Activated CD8-positive, alpha-beta memory T cell treated with anti-CD3 and anti-CD28 coated beads, Interleukin-2, amount 10 ng/mL, durations not matched to agents 7 days and 5 days (primary cell): Measurements from ENCODE around the gene IPPK. TPM values are rescaled to one million over a fixed set of nuclear protein-coding genes. Genes with fewer than 3 reads are reported as not detected.
"Not testable (repeated sequence)": the region's sequence is repeated elsewhere in the genome, so short reads cannot be mapped to it uniquely, and the experiment has no call there.

ENCODE experiments used
- ATAC-seq: fragments of 150-1000 bp; cut with Tn5 transposase; one replicate; pipeline ENCODE4 v1.10.0; 2021; ENCODE audit warnings: moderate library complexity
- CTCF ChIA-PET: fragments of 350-600 bp; sonication (Branson Sonifier 250); formaldehyde crosslinking; loops from one replicate; lab custom pipeline; 2021; ENCODE audit warnings: antibody characterized with exemption; lab: Charles Lee
- DNase-seq: peaks from one replicate; pipeline ENCODE4 v3.0.0-alpha.2; 2020
- H3K27ac Mint-ChIP-seq: one replicate; pipeline ENCODE4 v1.8.0; 2021; ENCODE audit warnings: mild to moderate bottlenecking, mixed read lengths
- H3K27me3 Mint-ChIP-seq: one replicate; pipeline ENCODE4 v1.8.0; 2021; ENCODE audit warnings: mixed read lengths
- H3K36me3 Mint-ChIP-seq: one replicate; pipeline ENCODE4 v1.8.0; 2021; ENCODE audit warnings: mild to moderate bottlenecking, mixed read lengths
- H3K4me1 Mint-ChIP-seq: one replicate; pipeline ENCODE4 v1.8.0; 2021; ENCODE audit warnings: mixed read lengths
- H3K4me3 Mint-ChIP-seq: one replicate; pipeline ENCODE4 v1.8.0; 2021; ENCODE audit warnings: mild to moderate bottlenecking, moderate library complexity, mixed read lengths
- H3K9me3 Mint-ChIP-seq: one replicate; pipeline ENCODE4 v1.8.0; 2022; ENCODE audit warnings: low read depth, mixed read lengths
- total RNA-seq, 2 experiments: library from RNA; stranded (reverse); gene quantifications; one replicate each; pipeline ENCODE4 v1.2.3, GENCODE V29; 2021

Gene IPPK
- total RNA-seq, 2 experiments from 2014 or later, result 11.4 to 15.1 TPM

GRCh38 chr9:92637886-92638620 is 31.9 kb downstream of the IPPK start:
- H3K27me3 Mint-ChIP-seq, result no peaks in the 10 kb centered on the region
- H3K4me1 Mint-ChIP-seq, result no peaks in the 10 kb centered on the region
- CTCF ChIA-PET, result interaction anchor here (1.0 kb wide), 1 partner anchor 498 kb away, joined by 7 read pairs; no protein-coding TSS in a partner anchor
- no peaks in the 10 kb centered on the region for H3K9me3 Mint-ChIP-seq
- no peak overlapping the region for H3K27ac Mint-ChIP-seq
- ATAC-seq (no peak), DNase-seq (peak; percentile 35)
- peaks cover 22% of the 10 kb centered on the region for H3K36me3 Mint-ChIP-seq
- H3K4me3 Mint-ChIP-seq, result no peak overlapping the region

GRCh38 chr9:92637326-92637725 is 32.6 kb downstream of the IPPK start:
- DNase-seq (peak; percentile 35), ATAC-seq (no peak)
- Mint-ChIP-seq H3K27ac (no peak overlapping the region), H3K27me3 (no peaks in the 10 kb centered on the region), H3K9me3 (no peaks in the 10 kb centered on the region), H3K36me3 (peaks cover 24% of the 10 kb centered on the region), H3K4me1 (peaks cover 3% of the 10 kb centered on the region), H3K4me3 (no peak overlapping the region)
- CTCF ChIA-PET, result no interaction called here

GRCh38 chr9:92636627-92637026 is 33.3 kb downstream of the IPPK start:
- peaks cover 9% of the 10 kb centered on the region for H3K4me1 Mint-ChIP-seq
- no peaks in the 10 kb centered on the region for H3K9me3 Mint-ChIP-seq
- no peak for ATAC-seq
- H3K4me3 Mint-ChIP-seq, result no peak overlapping the region
- H3K36me3 Mint-ChIP-seq, result peaks cover 28% of the 10 kb centered on the region
- peak; percentile 31 for DNase-seq
- no peak overlapping the region for H3K27ac Mint-ChIP-seq
- CTCF ChIA-PET, result interaction anchor here (7.2 kb wide), 1 partner anchor 497 kb away, joined by 58 read pairs; no protein-coding TSS in a partner anchor
- H3K27me3 Mint-ChIP-seq, result no peaks in the 10 kb centered on the region

- no peaks in the 10 kb centered on the region for H3K27me3 Mint-ChIP-seq
- peak; percentile 37 for DNase-seq
- ATAC-seq, result no peak
- CTCF ChIA-PET, result interaction anchor here (0.5 to 7.2 kb wide), 3 partner anchors 9 to 496 kb away, joined by 3 to 58 read pairs (median 3); no protein-coding TSS in a partner anchor
- H3K4me1 Mint-ChIP-seq, result peaks cover 11% of the 10 kb centered on the region
- H3K9me3 Mint-ChIP-seq, result no peaks in the 10 kb centered on the region
- no peak overlapping the region for H3K27ac Mint-ChIP-seq
- no peak overlapping the region for H3K4me3 Mint-ChIP-seq
- peaks cover 29% of the 10 kb centered on the region for H3K36me3 Mint-ChIP-seq
Observed at GRCh38 chr9:92635760-92636159, 34.2 kb downstream of the IPPK start.

GRCh38 chr9:92634712-92635605 is 35.0 kb downstream of the IPPK start:
- no peak overlapping the region for H3K27ac Mint-ChIP-seq
- peak; percentile 81 for DNase-seq
- peaks cover 13% of the 10 kb centered on the region for H3K4me1 Mint-ChIP-seq
- no peak overlapping the region for H3K4me3 Mint-ChIP-seq
- CTCF ChIA-PET, result interaction anchor here (0.8 to 7.2 kb wide), 11 partner anchors 8 to 500 kb away, joined by 3 to 58 read pairs (median 3); no protein-coding TSS in a partner anchor
- H3K36me3 Mint-ChIP-seq, result peaks cover 30% of the 10 kb centered on the region
- peak; percentile 73 for ATAC-seq
- no peaks in the 10 kb centered on the region for H3K9me3 Mint-ChIP-seq
- no peaks in the 10 kb centered on the region for H3K27me3 Mint-ChIP-seq

GRCh38 chr9:92633614-92634278 is 36.2 kb downstream of the IPPK start:
- H3K4me3 Mint-ChIP-seq, result no peak overlapping the region
- DNase-seq, result peak; percentile 12
- ATAC-seq, result no peak

GRCh38 chr9:92632641-92633040 is 37.3 kb downstream of the IPPK start:
- DNase-seq (peak; percentile 29), ATAC-seq (no peak)
- CTCF ChIA-PET, result interaction anchor here (1.2 to 7.2 kb wide), 2 partner anchors 38 to 493 kb away, joined by 3 to 58 read pairs; partner anchors contain the start of gene IPPK
- peaks cover 38% of the 10 kb centered on the region for H3K36me3 Mint-ChIP-seq
- H3K27ac Mint-ChIP-seq, result no peak overlapping the region
- no peaks in the 10 kb centered on the region for H3K9me3 Mint-ChIP-seq
- peaks cover 13% of the 10 kb centered on the region for H3K4me1 Mint-ChIP-seq
- no peak overlapping the region for H3K4me3 Mint-ChIP-seq
- no peaks in the 10 kb centered on the region for H3K27me3 Mint-ChIP-seq

More at GRCh38 chr9:92633614-92634278, 36.2 kb downstream of the IPPK start:
- no peak overlapping the region for H3K27ac Mint-ChIP-seq
- no peaks in the 10 kb centered on the region for H3K27me3 Mint-ChIP-seq
- H3K9me3 Mint-ChIP-seq, result no peaks in the 10 kb centered on the region
- CTCF ChIA-PET, result interaction anchor here (0.8 to 7.2 kb wide), 10 partner anchors 9 to 499 kb away, joined by 3 to 58 read pairs (median 4); partner anchors contain the start of gene IPPK
- peaks cover 34% of the 10 kb centered on the region for H3K36me3 Mint-ChIP-seq
- peaks cover 13% of the 10 kb centered on the region for H3K4me1 Mint-ChIP-seq

GRCh38 chr9:92631452-92632343 is 38.2 kb downstream of the IPPK start:
- peaks cover 13% of the 10 kb centered on the region for H3K4me1 Mint-ChIP-seq
- DNase-seq, result peak; percentile 51
- peak overlapping the region; percentile 50 for H3K27ac Mint-ChIP-seq
- CTCF ChIA-PET, result interaction anchor here (7.2 kb wide), 1 partner anchor 492 kb away, joined by 58 read pairs; no protein-coding TSS in a partner anchor
- peaks cover 45% of the 10 kb centered on the region for H3K36me3 Mint-ChIP-seq
- peak; percentile 66 for ATAC-seq
- H3K4me3 Mint-ChIP-seq, result no peak overlapping the region
- H3K9me3 Mint-ChIP-seq, result no peaks in the 10 kb centered on the region
- H3K27me3 Mint-ChIP-seq, result no peaks in the 10 kb centered on the region

GRCh38 chr9:92627651-92628050 is 42.3 kb downstream of the IPPK start:
- Mint-ChIP-seq H3K27me3 (no peaks in the 10 kb centered on the region), H3K36me3 (peaks cover 50% of the 10 kb centered on the region), H3K4me3 (no peak overlapping the region), H3K9me3 (no peaks in the 10 kb centered on the region), H3K4me1 (peaks cover 13% of the 10 kb centered on the region), H3K27ac (no peak overlapping the region)
- CTCF ChIA-PET, result no interaction called here
- ATAC-seq, result no peak
- no peak for DNase-seq

- DNase-seq (no peak), ATAC-seq (no peak)
- Mint-ChIP-seq H3K27ac (no peak overlapping the region), H3K9me3 (no peaks in the 10 kb centered on the region), H3K4me3 (no peak overlapping the region), H3K27me3 (no peaks in the 10 kb centered on the region), H3K4me1 (peaks cover 3% of the 10 kb centered on the region), H3K36me3 (peaks cover 42% of the 10 kb centered on the region)
- CTCF ChIA-PET, result interaction anchor here (0.7 to 1.4 kb wide), 2 partner anchors 8 to 9 kb away, joined by 3 read pairs; no protein-coding TSS in a partner anchor
Observed at GRCh38 chr9:92626484-92626883, 43.4 kb downstream of the IPPK start.

GRCh38 chr9:92623936-92624335 is 46.0 kb downstream of the IPPK start:
- DNase-seq, result peak; percentile 5
- CTCF ChIA-PET, result not testable (repeated sequence)

GRCh38 chr9:92620845-92621244 is 49.1 kb downstream of the IPPK start:
- no peak overlapping the region for H3K27ac Mint-ChIP-seq
- H3K27me3 Mint-ChIP-seq, result no peaks in the 10 kb centered on the region
- no peaks in the 10 kb centered on the region for H3K9me3 Mint-ChIP-seq
- H3K36me3 Mint-ChIP-seq, result peaks cover 19% of the 10 kb centered on the region
- CTCF ChIA-PET, result no interaction called here
- no peaks in the 10 kb centered on the region for H3K4me1 Mint-ChIP-seq
- peak; percentile 12 for DNase-seq
- ATAC-seq, result no peak
- no peak overlapping the region for H3K4me3 Mint-ChIP-seq

More at GRCh38 chr9:92623936-92624335, 46.0 kb downstream of the IPPK start:
- not testable (repeated sequence) for H3K9me3 Mint-ChIP-seq, H3K4me1 Mint-ChIP-seq, H3K4me3 Mint-ChIP-seq, ATAC-seq, H3K27me3 Mint-ChIP-seq, H3K27ac Mint-ChIP-seq
- peaks cover 36% of the 10 kb centered on the region for H3K36me3 Mint-ChIP-seq
